GM04503 (cell line): ENCODE results near the gene ARFIP2.
A peak's percentile ranks its signal among the peaks of the same experiment; 100 is the strongest.

Source experiments
- DNase-seq: peaks from one replicate; pipeline ENCODE4 v3.0.0-alpha.2; 2012; ENCODE audit warnings: low read depth

The ARFIP2 gene

GRCh38 chr11:6482441-6482840 lies 1.3 kb upstream of the ARFIP2 start:
- DNase-seq = no peak

- DNase-seq = no peak
Observed at GRCh38 chr11:6481924-6482275, 769 bp upstream of the ARFIP2 start.

GRCh38 chr11:6480299-6480914 lies 724 bp downstream of the ARFIP2 start:
- DNase-seq = no peak

GRCh38 chr11:6476571-6476970 lies 4.6 kb downstream of the ARFIP2 start:
- no peak for DNase-seq

GRCh38 chr11:6475936-6476335 lies 5.2 kb downstream of the ARFIP2 start:
- DNase-seq = no peak

DNA sequence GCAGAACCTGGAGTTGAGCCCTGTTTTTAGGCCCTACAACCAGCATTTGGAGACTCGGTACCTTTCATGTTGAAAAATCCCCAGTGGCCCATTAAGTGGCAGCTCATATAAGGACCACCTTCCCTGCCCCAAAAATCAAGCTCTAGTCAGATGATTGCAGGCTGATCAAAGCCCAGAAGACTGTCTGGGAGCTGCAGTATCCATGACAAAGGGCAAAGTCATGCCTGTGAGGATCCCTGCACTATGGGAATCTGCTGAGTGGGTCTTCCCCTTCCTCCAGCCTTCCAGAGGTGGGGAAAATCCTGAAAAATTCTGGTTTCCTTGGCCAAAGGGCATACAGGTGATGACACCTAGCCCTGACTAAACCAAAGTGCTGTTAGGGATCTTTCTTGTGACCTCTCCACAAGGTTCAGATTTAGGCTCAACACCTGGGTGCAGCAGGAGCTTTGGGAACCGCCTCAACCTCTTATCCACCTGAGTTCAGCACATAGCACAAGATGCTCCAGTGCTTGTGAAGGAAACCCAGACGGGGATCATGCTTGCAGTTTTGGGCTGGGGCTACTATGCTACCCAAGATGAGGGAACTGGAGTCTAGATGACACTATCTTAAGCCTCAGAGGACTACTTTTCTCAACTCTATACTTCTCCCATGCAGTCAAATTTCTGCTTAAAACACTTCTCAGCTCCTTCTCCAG lies 6.2 kb downstream of the ARFIP2 start:
- DNase-seq = no peak

- no peak for DNase-seq
Observed at GRCh38 chr11:6474413-6474792, 6.7 kb downstream of the ARFIP2 start.

DNA sequence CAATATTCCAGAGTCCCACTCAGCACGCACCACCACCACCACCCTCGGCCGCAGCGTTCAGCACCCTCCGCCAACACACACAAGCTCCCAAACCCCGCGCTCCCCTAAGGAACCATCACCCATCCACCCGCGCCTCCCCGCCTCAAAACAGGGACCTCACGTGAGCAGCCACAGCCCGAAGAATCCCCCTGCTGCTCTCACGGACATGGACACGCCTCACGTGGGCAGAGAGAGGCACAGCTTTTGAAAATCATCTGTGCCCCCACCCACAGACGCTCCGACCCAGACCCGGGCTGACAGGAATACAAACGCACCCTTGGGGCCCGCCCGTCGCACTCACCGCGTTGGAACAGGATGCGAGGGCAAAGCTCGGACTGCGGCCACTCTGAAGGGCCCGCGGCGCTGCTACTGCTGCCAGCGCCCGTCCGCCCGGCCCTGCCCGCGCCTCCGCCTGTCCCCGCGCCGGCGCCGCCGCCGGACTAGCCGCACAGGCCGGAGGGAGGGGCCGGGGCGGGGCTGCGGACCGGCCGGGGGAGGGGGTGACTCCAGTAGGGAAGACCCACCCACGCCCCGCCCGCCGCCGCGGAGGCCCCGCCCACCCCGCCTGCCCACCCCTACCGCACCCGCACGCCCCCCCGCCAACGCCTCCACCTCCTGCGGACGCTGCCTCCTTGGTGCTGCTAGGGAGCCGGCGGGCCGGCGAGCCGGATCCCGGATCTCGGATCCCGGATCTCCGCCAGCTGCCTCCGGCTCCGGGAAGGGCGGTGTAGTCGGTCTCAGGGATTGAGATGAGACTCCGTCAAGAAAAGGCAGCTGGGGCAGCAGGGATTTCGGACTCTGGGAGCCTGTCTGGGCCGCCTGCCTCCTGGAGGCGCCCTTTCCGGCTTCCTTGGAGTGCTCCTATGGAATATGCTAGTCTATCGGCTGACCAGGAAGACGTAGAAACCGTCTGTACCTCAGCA lies 7.4 kb downstream of the ARFIP2 start, which contains the start of gene TRIM3:
TSS of gene TRIM3 (minus strand) at position 491 of the 962 bp plus-strand sequence. CDS start 8,246 bp downstream, outside the sequence.
- peak; percentile 51 for DNase-seq

DNA sequence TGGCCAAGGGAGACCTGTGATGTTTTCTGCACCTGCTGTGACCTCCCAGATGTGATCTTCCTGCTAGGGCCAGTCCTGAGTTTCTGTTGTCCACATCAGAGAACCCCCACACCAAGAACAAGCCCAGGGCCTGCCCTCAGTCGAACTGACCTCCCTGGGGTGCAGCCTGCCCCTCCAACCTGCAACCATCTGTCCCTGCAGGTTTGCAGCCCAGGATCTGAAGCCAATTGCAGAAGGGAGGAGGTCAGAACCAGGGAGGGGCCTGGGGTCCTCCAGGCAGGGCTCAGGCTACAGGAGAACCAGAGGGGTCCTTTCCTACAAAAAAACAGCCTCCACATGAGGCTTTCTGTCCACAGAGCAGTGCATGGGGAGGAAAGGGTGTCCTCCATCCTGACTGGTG lies 8.2 kb downstream of the ARFIP2 start:
- DNase-seq = no peak

GRCh38 chr11:6469599-6469998 lies 11.5 kb downstream of the ARFIP2 start:
- no peak for DNase-seq

GRCh38 chr11:6468712-6469495 lies 12.2 kb downstream of the ARFIP2 start:
- DNase-seq = no peak

DNA sequence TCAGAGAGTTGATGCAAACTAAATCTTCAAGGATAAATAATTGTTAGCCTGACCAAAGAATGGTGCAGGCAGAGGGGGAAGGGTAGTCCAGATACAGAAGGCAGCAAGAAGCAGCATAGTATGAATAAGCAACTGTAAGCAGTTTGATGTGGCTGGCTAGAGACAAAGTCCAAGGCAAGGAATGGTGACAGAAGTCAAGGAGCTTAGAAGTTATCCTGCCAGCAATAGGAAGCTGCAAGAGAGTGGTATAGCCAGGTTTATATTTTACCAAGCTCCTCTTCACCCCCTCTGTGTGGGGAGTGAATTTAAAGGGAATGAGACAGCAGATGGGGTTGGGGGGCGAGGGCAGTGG lies 22.1 kb downstream of the ARFIP2 start:
- DNase-seq = no peak

DNA sequence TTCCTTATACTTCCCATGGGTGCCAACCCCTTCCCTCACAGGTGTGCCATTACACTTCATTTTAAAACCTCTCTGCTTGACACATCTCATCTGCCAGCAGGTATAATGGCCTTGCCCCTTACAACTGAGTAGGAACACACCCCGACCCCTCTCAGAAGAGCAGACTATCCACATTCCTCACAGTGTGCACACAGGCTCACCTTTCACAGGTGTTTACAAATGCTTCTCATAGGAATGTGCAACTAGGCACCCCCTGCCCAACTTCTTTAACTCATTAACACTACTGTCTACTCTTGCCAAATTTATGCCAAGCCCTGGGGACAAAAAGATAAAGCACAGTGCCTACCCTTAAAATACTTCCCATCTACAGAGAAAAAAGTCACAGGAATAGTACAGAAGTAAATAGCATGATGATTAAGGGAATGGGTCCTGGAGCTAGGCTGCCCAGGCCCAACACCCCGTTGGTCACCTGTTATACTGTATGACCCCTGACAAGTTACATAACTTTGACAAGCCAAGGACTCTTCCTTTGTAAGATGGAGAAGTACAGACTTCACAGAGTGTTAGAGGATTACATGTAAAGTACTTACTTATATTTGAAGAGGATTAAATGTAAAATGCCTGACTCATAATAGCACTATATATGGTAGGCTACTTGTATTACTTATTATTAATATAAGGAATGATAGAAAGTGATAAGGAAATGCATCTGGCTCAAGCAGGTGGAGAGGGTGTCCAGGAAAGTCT lies 22.6 kb downstream of the ARFIP2 start:
- DNase-seq = no peak

GRCh38 chr11:6457581-6458320 lies 23.4 kb downstream of the ARFIP2 start:
- DNase-seq = no peak

DNA sequence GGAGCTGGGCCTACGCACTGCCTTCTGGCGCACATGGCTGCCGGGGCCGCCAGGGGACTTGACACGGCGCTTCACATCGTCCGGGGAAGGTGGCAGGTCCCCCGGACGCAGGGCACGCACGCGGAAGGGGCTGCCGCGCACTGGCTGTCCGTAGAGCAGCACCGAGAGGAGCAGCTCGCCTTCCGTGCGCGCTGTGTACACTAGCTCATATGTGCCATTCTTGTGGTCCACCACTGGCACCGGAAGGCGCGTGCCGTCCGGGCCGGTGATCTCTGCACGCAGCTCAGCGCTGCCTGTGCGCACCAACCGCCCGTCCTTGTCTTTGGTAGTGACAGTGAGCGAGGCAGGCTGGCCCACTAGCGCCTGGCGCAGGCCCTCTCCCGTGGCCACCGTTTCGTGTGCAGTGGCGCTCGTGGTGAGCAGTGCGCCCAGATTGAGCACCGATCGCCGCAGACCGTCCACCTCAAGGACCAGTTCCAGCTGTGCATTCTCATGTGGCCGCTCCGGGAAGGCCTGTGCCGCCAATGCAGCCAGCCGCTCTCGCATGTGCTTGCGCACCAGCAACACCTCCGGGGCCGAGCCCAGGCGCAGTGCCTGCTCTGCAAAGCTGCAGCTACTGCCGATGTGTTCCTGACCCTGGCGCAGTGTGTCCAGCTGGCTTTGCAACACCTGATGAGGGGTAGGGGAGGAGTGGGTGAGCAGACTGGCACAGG lies 24.6 kb downstream of the ARFIP2 start:
- no peak for DNase-seq

DNA sequence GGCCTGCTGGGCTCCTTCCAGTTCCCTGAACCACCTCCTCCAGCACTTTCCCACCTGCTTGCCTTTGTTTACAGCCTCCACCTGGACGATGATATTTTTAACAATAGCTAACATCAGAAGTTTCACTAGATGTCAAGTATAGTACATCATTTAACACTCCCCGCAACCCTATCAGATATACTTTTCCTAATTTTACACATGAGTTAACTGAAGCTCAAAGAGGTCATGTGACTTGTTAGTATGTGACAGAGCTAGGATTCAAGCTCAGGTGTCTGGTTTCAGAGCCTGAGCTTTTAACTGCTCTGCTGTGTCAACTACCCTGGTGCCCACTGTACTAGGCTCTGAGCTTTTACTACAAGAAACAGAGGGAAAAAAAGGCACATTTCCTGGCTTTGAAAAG lies 26.1 kb downstream of the ARFIP2 start:
- DNase-seq = no peak

DNA sequence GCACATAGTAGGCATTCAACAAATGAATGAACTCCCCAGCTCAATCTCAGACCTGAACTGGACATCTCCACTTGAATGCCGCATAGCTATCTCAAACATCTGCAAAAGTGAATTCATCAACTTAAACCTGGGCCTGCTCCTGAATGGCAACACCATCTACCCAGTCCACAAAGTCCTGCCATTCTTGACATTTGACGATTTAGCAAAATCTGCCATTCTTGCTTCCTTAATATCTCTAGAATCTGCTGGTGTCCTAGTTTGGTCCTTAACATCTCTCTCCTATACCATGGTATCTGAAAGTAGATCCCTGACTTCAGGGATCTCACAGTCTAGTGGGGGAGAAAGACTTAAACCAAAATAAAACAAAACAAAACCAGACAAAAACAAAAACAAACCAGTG lies 28.0 kb downstream of the ARFIP2 start:
- no peak for DNase-seq

DNA sequence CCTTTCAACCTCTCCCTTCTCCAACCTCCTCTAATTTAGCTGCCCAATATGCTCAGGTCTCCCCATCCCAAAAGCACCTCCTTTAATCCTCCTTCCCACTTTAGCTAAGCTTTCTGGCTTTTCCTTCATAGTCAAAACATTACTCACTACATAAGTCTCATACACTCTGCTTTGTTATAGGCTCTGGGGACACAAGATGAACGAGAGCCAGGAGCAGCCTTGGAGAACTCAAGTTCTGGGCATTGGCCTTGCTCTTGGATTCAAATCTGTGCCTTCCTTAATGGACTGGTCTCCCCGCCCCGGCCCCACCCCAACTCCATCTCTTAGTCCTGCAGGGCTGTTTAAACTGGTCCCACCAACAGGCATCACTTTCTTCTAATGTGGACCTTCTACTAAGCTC lies 28.9 kb downstream of the ARFIP2 start:
- DNase-seq = no peak

DNA sequence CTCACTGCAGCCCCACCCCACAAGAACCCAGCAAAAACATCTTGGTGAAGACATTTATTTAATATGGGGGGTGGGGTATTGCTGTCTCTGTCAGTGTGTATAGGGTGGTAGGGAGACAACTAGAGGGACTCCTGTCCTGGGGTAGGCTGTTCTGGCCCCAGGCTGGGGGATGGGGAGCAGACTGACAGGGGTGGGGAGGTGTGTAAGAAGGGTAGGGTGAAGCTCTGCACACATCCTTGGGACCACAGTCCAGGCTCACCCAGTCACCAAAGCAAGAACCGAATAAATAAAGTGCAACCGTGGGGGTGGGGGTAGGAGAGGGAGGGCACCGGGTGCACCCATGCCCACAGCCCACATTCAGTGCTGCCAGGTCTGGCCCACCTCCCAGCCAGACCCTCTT lies 32.6 kb downstream of the ARFIP2 start:
- no peak for DNase-seq
